Cardiac septum (tissue), 1 donor: ENCODE results near the gene CABLES1. TPM values are rescaled to one million over a fixed set of nuclear protein-coding genes. Genes with fewer than 3 reads are reported as not detected.
A peak's percentile ranks its signal among the peaks of the same experiment; 100 is the strongest.
"Not testable (repeated sequence)": the region's sequence is repeated elsewhere in the genome, so short reads cannot be mapped to it uniquely, and the experiment has no call there.

Source experiments
- DNase-seq: peaks from one replicate; pipeline ENCODE4 v3.0.0-alpha.2; 2020; ENCODE audit warnings: low spot score
- intact Hi-C: fragments of 100-400 bp; cut with DNase I; formaldehyde crosslinking; loops from one replicate; pipeline ENCODE4 v1.14.0; 2022
- total RNA-seq: library from RNA; stranded (reverse); fragmentation: NEBNext Ultra II Directional; extraction: Animal tissue kit (Norgen Biotek cat#: 25700); gene quantifications from one replicate; pipeline ENCODE4 v1.2.1, GENCODE V29; 2021
- donor health status: DM: no; HTN: no; CAD: no.

CABLES1 gene
- total RNA-seq, 1 donor from 2014 or later, result 1.5 TPM

DNA sequence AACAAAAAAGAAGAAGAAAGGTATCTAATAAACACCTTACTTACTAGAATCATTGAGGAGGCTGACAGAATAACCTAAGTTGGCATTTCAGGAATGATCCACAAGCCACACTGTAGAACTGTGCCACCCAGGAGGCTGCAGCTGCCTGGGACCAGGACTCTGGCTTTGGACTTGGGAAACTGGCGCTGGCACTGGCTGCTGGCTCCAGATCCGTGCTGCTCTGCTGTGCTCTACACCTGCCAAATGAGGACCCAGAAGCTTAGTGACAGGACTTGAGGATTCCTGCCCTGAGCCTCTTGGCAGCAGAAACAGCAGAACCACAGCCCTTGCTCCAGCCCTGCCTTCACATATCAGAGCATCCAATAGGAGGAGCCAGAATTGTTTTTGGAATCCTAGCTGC is 113.5 kb downstream of the CABLES1 start:
- intact Hi-C loops, result no loop called here
- DNase-seq, result no peak

DNA sequence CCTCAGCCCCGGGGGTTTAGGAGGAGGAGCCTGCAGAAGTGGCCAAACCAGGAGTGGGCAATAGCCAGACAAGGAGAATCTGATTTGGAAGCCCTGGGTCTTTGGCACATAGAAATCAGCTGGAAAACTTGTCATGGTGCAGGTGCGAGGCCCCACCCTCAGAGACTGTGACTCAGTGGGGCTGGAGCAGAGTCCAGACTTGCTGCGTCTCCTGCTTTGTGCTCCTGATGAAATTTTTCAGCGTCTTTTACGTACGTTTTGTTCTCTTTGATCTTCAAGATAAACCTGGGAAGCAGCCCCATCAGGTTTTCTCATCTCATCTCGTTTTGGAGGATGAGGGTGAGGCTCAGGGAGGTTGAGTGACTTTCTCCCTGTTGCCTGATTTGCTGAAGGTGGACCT is 114.1 kb downstream of the CABLES1 start:
- intact Hi-C loops, result no loop called here
- DNase-seq, result no peak

DNA sequence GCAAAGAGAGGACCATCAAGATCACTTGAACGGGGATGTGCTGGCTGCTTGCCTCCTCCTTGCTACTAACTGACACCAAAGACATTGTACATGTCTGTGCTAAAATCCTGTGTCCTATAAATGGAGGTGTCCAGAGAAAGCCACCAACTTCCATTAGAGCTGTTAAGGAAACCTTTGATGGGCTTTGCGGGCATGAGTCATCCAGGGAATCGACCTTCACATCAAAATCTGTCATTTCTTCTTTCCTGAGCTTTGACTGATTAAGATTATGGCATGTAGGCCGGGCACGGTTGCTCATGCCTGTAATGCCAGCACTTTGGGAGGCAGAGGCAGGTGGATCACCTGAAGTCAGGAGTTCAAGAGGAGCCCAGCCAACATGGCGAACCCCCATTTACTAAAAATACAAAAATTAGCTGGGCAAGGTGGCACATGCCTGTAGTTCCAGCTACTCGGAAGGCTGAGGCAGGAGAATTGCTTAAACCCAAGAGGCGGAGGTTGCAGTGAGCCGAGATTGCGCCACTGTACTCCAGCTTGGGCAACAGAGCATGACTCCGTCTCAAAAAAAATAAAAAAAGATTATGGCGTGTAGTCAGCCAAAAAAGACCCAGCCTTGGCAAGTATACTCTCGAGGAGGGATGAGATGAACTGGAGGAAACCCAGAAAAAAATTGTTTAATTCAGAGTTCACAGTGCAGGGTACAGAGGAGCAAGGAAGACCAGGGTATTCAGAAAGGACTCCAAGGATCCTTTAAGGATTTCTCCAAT is 115.8 kb downstream of the CABLES1 start:
- intact Hi-C loops, result loop anchor here (10.0 kb wide), 1 partner anchor 106 kb away; no protein-coding TSS in a partner anchor
- DNase-seq, result no peak

DNA sequence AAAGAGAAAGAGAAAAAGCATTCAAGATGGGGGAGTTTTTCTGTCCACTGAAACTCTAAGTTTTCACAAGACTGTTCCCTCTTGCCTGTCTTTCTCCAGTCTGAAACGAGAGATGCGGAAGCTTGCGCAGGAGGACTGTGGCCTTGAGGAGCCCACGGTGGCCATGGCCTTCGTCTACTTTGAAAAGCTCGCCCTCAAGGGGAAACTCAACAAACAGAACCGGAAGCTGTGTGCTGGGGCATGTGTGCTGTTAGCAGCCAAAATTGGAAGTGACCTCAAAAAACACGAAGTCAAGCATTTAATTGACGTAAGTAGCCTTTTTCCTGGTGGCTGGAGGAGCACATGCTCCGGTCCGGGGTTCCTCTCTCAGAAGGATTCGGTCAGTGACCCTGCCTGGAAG is 118.3 kb downstream of the CABLES1 start:
- intact Hi-C loops, result loop anchor here (10.0 kb wide), 1 partner anchor 109 kb away; no protein-coding TSS in a partner anchor
- no peak for DNase-seq

DNA sequence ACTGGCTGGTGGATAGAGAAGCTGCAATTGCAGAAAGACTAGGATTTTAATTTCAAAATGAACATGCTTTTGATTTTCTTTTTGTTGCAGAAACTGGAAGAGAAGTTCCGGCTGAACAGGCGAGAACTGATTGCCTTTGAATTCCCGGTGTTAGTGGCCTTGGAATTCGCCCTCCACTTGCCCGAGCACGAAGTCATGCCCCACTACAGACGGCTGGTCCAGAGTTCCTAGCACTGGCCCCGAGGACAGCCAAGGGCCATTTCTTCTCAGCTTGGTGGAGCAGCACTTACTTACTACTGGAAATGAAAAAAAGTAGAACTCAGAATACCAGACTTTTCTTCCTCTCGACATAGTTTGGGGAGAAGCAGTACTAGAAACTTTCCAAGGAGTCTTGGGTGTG is 121.9 kb downstream of the CABLES1 start:
- intact Hi-C loops, result loop anchor here (10.0 kb wide), 1 partner anchor 112 kb away; no protein-coding TSS in a partner anchor
- no peak for DNase-seq

DNA sequence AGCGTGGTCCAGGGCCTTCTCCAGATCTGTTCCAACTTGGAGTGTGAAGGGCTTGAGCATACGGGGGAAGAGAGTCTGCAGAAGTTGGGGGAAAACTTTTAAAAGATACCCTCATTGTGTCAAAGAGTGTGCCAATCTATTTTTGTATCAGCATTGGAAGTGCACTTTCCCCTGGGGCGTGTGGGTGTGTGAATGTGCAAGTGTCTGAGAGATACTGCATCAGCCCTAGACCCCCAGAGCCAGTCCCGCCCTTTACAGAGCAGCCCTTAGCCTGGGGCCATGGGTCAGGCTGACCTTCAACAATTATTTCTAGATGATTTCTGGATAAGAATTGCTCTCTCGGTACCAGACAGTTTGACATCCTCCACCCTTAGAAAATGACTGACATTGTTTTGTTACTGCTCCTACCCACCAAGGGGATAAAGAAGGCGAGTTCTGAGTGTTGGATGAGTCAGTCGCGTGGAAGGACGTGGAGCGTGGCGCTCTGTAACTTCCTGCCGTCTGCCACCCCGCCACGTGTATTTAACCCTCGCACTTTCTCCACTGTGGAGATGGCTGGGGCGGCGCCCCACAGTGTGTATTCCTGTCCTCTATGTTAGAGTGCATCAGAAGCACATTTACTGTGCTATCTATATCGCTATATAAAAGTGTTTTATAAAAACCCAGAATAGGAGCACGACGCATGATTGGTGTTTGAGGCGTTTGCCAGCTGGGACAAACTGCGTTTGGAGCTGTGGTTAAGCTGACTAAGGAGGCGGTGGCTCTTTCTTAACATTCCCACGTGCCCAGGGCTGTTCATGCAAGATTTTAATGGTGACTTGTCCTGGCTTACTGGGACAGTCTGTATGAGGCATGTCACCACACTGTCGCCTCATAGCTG is 122.6 kb downstream of the CABLES1 start:
- intact Hi-C loops, result loop anchor here (10.0 kb wide), 1 partner anchor 113 kb away; no protein-coding TSS in a partner anchor
- no peak for DNase-seq

DNA sequence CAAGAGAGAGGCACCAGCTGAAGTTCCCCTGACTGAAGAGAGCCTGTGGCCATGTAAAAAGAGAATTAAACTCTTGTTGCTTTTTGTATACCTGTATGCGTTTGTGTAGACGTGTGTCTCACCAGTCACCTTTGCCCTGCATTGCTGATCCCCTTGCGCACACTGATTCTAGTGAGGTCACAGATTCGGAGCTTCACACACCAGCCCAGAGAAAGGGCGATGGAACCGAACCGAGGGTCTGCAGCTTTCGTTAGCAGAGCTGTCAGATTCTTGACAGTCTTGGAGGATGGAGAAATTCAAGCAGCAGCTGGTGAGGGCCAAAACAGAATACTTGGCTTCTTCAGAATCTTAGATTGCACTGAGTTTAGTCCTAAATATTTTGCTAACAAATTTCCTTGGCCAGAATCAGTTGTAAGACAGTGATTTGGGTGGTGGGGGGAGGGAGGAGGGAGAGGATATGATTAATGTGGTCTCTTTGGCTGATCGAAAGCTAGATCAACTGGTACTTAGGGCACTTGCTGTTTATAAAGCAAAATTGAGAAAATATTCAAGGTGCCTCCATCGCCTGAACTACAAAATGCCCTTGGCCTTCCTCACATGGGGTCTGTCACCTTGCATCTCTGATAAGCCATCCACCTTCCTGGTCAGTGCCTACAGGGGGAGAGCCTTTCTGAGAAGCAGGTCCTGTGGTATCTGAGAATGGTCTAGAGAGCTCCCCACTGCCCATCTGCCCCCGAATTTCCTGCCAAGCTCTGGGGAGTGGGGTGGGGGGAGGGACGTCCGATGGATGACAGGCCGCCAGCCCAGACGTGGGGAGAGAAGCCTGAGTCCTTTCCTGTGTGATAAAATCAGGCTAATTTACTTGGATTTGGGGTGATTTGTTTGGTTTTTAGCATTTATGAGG is 123.5 kb downstream of the CABLES1 start:
- intact Hi-C loops, result loop anchor here (10.0 kb wide), 1 partner anchor 114 kb away; no protein-coding TSS in a partner anchor
- DNase-seq, result no peak

DNA sequence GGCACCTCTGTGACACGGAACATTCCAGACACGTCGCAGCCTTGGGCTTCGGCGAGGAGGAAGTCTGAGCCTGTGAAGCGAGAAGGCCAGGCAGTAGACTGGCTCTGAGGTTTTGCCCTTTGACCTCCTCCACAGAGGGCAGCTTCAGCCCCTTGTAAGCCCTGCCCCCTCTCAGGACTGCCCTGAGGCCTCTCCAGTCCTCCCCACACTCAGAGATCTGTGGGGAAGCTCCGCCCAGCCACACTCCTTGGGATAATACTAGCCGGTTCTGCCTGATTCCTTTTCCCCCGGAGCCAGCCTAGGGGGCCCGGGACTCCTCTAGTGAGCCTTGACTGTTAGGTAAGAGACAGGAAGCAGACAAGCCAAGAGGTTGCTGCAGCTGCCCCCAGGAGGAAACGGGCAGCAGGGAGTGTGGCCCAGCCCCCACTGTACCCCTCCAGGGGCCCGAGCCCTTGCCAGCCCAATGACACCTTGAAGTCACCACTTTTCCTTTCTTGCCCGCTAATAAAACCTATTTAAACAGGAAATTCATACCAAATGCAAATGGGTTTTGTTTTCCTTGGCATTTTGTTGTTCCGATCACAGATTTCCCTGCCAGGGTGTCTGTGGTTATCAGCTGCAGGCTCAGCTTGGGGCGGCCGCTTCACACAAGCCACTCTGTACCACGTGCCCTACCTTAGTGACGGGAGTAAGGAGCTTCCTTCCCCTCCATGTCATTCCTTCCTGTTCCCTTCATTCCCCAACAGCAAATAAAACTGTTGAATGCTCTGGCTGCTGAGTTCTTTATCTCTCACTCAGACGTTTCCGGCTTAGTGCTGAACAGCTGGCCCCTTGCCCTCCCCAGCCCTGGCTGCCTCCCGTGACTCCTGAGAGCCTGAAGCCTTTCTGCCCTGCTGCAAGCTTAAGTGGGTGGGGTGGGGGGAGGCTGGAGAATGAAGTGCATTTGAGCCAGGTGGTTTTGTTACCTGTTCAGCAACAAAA is 124.7 kb downstream of the CABLES1 start:
- peak; percentile 88 for DNase-seq
- intact Hi-C loops, result loop anchor here (10.0 kb wide), 3 partner anchors 65 to 115 kb away; no protein-coding TSS in a partner anchor

DNA sequence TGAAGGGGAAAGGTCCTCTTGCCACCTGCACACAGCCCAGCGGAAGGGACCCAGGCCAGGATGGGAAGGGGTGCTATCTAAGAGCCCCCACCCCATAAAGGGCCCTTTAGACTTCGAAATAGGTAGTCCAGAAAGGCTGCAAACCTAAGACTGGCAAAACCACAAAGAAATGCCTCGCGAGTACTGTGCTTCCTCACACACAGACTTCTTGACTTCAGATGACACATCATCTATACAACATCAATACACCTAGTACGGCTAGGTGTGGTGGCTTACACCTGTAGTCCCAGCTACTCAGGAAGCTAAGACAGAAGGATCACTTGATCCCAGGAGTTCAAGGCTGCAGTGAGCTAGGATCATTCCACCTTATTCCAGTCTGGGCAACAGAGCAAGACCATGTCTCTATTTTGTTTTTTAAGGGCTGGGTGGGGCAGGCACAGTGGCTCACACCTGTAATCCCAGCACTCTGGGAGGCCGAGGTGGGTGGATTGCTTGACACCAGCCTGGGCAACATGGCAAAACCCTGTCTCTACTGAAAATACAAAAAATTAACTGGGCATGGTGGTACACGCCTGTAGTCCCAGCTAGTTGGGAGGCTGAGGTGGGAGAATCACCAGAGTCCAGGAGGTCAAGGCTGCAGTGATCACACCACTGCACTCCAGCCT is 125.8 kb downstream of the CABLES1 start:
- intact Hi-C loops, result loop anchor here (10.0 kb wide), 2 partner anchors 66 to 94 kb away; no protein-coding TSS in a partner anchor
- no peak for DNase-seq

DNA sequence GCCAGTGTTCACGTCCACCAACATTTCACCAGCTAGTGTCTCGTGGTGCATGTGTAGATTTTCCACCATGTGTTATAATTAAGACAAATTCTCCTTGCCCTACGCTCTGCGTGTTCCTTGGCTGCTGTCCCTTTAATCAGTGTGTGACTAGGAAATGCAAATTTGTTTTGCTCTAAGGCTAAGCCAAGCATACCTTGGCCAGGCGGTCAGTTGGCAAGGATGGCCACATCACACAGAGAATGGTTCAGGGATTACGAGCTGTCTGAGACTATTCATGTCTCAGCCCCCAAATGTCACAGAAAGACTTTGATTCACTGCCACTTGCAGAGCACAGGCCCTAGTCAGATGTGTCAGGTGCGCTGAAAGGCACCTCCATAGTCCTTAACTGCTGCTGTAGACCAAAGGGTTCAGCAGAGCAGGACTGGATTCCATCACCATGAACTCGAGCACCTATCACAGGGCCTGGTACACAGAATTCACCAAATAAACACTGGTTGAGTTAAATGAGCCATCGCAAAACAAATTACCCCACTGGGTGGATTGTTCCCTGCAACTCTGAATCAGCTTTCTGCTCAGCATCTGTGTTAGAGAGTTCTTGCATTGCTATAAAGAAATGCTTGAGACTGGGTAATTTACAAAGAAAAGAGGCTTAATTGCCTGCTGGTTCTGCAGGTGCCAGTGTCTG is 128.4 kb downstream of the CABLES1 start:
- intact Hi-C loops, result loop anchor here (10.0 kb wide), 2 partner anchors 69 to 91 kb away; no protein-coding TSS in a partner anchor

DNA sequence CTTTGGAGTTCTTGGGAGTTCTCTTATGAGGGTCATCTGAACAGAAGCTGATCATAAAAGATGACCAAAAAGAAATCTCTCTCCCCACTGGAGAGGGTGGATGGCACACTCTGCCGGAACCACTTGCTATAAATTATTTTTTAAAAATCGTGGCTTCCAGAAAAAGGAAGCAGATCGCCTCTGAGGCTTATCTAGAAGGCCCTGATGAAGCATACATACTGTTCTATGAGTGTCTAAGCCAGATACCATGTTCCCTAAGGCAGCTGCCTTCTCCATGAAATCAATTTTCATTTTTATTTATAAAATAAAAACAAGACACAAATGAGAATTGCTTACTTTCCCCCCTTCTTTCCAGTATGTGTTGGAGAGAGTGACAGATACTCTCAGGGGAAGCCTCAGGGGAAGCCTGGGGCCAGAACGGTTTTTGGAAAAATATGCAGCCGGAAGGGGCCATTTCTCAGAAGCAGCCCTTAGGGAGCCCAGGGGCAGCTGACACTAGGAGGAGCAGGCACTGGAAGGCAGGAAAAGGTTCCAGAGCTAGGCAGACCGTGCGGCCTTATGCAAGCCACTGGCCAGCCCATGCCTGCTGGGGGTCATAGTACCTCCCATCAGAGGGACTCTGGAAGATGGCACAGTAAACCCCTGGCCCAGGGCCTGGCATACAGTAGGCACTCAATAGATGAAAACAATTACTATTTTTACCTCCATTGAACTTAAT is 130.6 kb downstream of the CABLES1 start:
- DNase-seq, result no peak
- intact Hi-C loops, result loop anchor here (10.0 kb wide), 2 partner anchors 71 to 89 kb away; no protein-coding TSS in a partner anchor

More for the DNA sequence above, 128.4 kb downstream of the CABLES1 start:
- no peak for DNase-seq

DNA sequence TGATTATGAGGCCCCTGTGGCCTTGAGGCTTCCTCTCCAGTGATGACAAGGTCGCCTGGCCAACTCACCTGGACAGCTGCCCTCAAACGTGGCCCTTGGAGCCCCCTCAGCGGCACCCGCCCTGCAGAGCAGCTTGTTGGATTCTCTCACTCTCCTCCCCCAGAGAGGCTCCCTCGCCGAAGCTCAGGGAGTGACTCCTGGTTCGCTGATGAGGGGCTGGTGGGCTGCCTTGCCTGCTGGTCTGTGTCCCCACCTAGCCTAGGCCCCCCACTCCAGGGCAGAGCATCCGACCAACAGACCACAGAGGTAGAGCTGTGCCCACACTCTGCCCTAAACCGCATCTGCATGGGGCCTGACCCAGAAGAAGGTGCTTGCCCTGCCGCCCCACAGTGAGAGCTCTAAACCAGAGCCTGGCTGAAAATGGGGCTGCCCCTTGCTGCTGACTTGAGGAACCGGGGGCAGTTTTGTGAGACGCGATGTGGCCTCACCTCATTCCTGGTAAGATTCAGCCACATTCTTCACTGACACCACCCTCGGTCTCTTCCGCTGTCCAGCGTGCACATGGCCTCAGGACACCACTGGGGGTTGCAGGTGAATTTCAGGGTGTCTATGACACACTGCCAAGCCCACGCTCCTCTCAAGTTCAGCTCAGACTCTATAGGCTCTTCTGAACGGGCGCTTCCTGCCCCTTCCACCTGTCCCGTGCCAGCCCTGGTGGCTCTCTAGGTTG is 131.6 kb downstream of the CABLES1 start:
- DNase-seq, result no peak
- intact Hi-C loops, result loop anchor here (10.0 kb wide), 2 partner anchors 72 to 88 kb away; no protein-coding TSS in a partner anchor

DNA sequence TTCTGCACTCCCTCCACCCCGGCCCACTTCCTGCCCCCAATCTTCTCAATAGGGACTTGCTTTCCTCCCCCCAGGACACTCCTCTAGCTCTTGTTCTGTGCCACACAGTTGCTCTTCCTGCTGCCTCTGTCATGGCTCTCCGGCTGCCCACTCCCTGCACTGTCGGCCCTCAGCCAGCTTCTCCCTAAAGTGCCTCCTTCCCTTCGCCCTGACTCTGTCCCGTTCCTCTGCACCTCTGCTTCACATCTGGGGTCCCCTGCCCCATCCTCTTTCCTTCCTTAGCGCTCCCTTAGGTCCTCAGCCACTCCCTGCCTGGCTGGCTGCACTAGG is 132.1 kb downstream of the CABLES1 start:
- no peak for DNase-seq
- intact Hi-C loops, result loop anchor here (10.0 kb wide), 2 partner anchors 73 to 87 kb away; no protein-coding TSS in a partner anchor

DNA sequence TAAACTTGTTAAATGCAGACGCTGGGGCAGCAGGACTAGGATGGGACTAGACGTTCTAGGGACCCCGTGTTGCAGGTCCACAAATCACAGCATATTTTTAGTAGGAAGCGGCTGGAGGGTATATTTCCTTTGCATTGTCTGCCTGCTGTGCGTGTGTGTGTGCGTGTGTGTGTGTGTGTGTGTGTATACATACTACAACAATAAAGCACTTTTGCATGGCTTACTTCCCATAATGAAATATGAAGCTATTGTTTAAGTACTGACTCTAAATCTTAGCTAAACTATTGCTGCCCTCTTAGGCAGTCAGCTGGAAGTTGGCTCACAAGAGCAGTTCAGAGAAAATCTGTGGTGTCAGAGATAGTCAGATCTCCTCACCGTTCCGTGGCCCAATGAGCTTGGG is 133.4 kb downstream of the CABLES1 start:
- intact Hi-C loops, result loop anchor here (10.0 kb wide), 2 partner anchors 74 to 86 kb away; no protein-coding TSS in a partner anchor
- no peak for DNase-seq

DNA sequence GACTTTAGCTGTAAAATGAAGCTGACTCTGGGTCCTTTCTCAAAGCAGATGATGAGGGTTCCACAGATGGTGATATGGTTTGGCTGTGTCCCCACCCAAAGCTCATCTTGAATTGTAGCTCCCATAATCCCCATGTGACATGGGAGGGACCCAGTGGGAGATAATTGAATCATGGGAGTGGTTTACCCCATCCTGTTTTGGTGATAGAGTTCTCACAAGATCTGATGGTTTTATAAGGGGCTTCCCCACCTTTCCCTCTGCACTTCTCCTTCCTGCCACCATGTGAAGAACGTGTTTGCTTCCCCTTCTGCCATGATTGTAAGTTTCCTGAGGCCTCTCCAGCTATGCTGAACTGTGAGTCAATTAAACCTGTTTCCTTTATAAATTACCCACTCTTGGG is 133.8 kb downstream of the CABLES1 start:
- not testable (repeated sequence) for DNase-seq
- intact Hi-C loops, result loop anchor here (10.0 kb wide), 2 partner anchors 74 to 86 kb away; no protein-coding TSS in a partner anchor
